Stimulated activated CD4-positive, alpha-beta T cell treated with anti-CD3 and anti-CD28 coated beads, Interleukin-1b, Interleukin-23, amount 100 ng/mL, for 48 hours (primary cell): ENCODE data around the gene ANAPC2.

Experiments used
- DNase-seq: peaks from one replicate; pipeline ENCODE4 v3.0.0-alpha.2; 2020

Gene ANAPC2

GRCh38 chr9:137188490-137189296, at the start of gene ANAPC2, which contains the start of gene SSNA1:
ANAPC2 (minus strand) TSS chr9:137188560; CDS start chr9:137188532, 28 bp downstream.
SSNA1 (plus strand) TSS chr9:137188676; CDS start chr9:137188727, 51 bp downstream.
- peak; percentile 90 for DNase-seq

GRCh38 chr9:137236936-137237421, 48.6 kb upstream of the ANAPC2 start:
- no peak for DNase-seq

GRCh38 chr9:137236238-137236935, 48.0 kb upstream of the ANAPC2 start:
- DNase-seq: peak; percentile 89

- DNase-seq: no peak
Measured at GRCh38 chr9:137235424-137236237, 47.3 kb upstream of the ANAPC2 start.

- DNase-seq: no peak
Measured at GRCh38 chr9:137234758-137235423, 46.5 kb upstream of the ANAPC2 start.

DNA sequence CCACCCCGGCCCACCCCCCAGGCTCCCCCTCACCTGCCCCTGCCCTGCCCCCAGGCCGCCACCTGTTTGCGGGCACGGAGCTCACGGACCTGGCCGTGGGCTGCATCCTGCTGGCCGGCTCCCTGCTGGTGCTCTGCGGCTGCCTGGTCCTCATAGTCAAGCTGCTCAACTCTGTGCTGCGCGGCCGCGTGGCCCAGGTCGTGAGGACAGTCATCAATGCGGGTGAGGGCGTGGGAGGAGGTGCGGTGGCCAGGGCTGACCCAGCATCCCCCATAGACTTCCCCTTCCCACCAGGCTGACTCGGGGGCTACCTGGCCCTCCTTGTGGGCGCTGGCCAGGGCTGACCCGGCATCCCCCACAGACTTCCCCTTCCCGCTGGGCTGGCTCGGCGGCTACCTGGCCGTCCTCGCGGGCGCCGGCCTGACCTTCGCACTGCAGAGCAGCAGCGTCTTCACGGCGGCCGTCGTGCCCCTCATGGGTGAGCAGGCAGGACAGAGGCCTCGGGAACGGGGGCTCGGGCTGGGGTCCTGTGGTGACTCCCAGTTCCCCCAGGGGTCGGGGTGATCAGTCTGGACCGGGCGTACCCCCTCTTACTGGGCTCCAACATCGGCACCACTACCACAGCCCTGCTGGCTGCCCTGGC, 45.8 kb upstream of the ANAPC2 start:
- no peak for DNase-seq

GRCh38 chr9:137233143-137233980, 45.0 kb upstream of the ANAPC2 start:
- DNase-seq: no peak

GRCh38 chr9:137232510-137232909, 44.1 kb upstream of the ANAPC2 start:
- DNase-seq: no peak

DNA sequence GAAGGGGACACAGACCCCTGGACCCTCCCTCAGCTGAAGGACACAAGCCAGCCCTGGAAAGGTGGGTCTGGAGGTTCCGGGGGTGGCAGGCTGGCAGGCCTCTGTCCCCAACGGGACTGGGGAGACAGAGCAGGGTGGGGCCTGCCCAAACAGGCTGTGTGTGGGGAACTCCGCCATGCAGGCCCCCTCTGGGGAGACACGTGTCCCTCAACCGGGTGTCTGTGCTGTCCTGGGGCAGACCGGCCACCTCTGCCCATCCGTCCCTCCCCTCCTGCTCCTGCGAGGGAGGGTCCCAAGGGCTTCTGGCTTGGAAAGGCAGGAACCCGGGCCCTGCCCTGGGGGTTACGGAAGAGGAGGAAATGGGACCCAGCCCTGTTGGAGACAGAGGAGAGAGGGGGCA, 43.7 kb upstream of the ANAPC2 start:
- DNase-seq: no peak

DNA sequence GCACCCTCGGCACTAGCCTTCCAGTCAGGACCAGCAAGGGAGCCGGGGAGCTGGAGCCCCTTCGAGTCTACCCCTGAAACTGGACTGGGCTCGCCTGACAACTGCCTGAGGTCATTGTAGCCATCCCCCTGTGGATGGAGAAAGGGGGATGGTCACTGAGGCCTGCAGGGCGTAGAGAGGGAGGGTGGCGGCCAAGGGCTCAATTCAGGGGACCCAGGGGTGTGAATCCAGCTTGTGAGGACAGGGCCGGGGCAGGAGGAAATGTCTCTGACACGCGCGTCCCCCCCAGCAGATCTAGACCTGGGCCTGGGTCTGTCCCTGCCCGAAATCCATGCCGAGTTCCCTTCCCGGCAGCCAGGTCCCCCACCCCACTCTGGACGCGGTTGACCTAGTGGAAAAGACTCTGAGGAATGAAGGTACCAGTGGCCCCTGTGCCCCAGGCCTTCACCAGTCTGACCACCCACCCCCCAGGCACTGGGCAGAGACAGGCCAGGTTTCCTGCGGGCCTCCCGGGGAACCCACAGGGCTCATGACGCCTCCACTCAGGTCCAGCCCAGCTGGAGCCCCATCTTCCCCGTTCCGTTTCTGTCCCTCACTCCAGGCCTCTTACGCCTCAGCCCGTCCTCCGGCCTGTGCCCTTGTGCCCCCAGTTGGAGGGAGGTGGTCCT, 43.1 kb upstream of the ANAPC2 start:
- DNase-seq: no peak

DNA sequence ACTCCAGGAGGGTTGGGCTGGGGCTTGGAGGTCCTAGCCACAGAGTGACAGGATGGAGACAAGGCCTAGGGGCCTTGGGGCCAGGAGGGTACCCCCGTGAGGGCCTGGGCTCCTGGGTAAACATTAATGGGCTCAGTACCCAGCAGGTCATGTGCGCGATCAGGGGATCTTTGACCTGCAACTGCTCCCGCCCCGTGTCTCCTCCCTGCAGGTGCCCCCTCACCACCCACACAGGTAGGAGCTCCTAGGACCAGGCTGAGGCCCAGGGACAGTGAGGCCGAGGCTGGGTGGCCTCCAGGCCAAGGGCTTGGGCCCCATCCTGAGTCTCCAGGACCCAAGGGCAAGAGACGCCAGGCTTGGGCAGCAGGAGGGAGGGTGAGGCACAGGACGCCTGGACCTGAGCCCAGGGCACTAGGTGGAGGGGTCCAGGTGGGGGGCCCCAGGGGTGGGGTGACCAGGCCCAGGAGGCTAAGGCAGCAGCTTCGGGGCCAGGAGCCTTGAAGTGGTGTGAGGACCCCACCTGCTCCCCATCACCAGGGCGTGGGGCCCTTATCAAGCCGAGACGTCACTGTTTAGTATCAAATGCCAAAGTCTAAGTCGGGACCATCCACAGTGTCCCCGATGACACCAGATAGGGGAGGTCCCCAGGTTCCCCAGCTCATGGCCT, 42.5 kb upstream of the ANAPC2 start, which contains the start of gene SLC34A3:
Gene SLC34A3 (plus strand): TSS at position 197 of the 667 bp plus-strand sequence. CDS start 802 bp downstream, outside the sequence.
- no peak for DNase-seq

DNA sequence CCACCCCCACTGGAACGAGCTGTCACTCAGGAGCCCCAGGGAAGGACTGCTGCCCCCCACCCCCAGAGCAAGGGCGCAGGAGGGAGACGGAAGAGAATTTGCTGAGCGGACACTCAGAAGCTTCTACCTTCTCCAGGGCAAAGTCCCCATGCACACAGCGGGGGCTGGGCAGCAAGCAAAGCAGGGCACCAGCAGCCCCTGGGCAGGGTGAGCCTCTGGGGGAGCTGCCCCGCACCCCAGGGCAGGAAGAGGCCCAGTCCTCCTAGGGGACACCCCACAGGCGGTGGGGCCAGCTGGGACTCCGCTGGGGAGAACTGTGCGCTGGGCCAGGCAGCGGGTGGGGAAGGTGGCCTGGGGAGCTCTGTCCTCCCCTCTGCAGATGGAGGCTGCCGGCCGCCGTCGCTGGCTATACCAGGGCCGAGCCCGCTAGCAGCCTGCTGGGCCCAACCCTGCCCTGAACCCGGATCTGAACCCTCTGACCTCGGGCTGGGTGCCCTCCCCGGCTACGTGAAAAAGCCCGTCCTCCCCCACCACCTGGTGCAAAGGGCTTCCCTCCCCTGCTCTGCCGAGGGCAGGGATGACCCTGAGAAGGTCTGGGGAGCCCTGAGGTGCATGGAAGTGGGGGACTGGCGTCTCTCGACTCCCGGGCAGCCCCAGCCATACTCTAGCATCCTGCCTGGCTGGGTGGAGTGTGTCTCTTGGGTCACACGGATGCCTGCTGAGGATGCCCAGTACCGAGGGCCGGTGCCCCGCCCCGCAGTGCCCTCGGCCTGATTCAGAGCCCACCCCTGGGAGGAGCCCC, 41.7 kb upstream of the ANAPC2 start:
- DNase-seq: no peak

- no peak for DNase-seq
Measured at GRCh38 chr9:137228968-137229896, 40.9 kb upstream of the ANAPC2 start.

DNA sequence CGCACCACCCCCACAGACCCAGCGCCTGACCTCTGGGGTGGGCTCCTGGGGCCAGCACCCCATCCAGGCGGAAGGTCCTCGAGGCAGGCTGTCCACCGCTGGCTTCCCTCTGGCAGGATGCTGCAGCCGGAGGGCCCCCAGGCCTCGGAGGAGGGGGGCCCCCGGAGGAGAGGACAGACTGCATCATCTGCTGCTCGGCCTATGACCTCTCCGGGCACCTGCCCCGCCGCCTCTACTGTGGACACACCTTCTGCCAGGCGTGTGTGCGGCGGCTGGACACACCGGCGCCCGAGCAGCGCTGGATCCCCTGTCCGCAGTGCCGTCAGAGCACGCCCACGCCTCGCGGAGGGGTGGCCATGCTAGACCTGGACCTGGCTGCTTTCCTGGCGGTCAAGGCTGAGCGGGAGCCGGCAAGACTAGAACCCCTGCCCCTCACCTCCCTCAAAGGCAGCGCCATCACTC, 40.2 kb upstream of the ANAPC2 start:
- no peak for DNase-seq

- DNase-seq: no peak
Measured at GRCh38 chr9:137227853-137228505, 39.6 kb upstream of the ANAPC2 start.

DNA sequence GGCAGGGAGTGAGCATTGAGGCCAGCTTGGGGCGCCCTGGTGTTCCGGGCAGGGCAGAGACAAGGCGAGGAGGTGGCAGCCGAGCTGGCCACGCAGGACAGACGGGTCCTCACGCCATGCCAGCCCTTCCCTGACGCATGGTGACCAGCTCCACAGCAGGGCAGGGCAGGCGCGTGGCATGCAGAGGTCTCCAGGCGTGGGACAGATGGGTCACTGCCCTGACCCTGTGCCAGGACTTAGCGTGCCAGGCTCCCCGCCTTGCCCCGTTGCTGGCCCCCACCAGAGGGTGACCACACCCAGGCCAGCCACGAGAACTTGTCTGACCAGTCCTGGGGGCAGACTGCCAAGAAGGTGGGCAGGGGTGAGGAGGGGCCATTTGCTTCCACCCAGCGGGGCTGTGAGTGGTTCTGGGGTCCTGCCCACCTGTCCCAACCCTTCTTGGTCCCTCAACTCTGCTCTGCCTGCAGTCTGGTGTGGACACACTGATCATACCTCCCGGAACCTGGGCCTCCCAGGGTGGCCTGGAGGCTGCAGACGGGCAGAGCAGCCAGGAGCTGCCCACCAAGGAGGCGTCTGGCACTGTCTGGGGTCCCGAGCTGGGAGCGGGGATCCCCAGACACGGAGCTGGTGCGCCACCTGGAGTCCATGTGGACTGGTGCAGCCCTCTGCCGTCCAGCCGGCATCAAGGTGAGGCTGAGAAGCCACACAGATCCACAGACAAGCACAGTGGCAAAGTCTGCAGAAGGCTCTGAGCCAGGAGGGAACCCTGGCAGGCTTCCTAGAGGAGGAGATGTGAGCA, 38.9 kb upstream of the ANAPC2 start, which contains the start of gene RNF224:
Gene RNF224 (plus strand): TSS at position 449 of the 799 bp plus-strand sequence. CDS start 834 bp downstream, outside the sequence.
- DNase-seq: peak; percentile 83
